Ishikawa (cell line): Measurements from ENCODE around the gene THAP4.

Experiments
- CEBPB ChIP-seq: IDR thresholded peaks from 2 replicates; pipeline ENCODE4 v1.6.1; 2012
- CREB1 ChIP-seq: IDR thresholded peaks from 2 replicates; pipeline ENCODE4 v1.6.1; 2012; ENCODE audit warnings: low read depth
- EGR1 ChIP-seq: IDR thresholded peaks from 2 replicates; pipeline ENCODE4 v1.6.1; 2012
- EP300 ChIP-seq: IDR thresholded peaks from 2 replicates; pipeline ENCODE4 v1.6.1; 2012; ENCODE audit warnings: borderline replicate concordance
- FOXM1 ChIP-seq: IDR thresholded peaks from 2 replicates; pipeline ENCODE4 v1.6.1; 2012; ENCODE audit warnings: low read depth, borderline replicate concordance
- MAX ChIP-seq: IDR thresholded peaks from 2 replicates; pipeline ENCODE4 v1.6.1; 2012
- NFIC ChIP-seq: IDR thresholded peaks from 2 replicates; pipeline ENCODE4 v1.6.1; 2012
- RAD21 ChIP-seq: IDR thresholded peaks from 2 replicates; pipeline ENCODE4 v1.6.1; 2012; ENCODE audit warnings: low read depth
- TAF1 ChIP-seq: IDR thresholded peaks from 2 replicates; pipeline ENCODE4 v1.6.1; 2012; ENCODE audit warnings: low read depth, mild to moderate bottlenecking
- TCF12 ChIP-seq: IDR thresholded peaks from 2 replicates; pipeline ENCODE4 v1.6.1; 2012; ENCODE audit warnings: low read depth
- TEAD4 ChIP-seq: IDR thresholded peaks from 2 replicates; pipeline ENCODE4 v1.6.1; 2012
- YY1 ChIP-seq: IDR thresholded peaks from 2 replicates; pipeline ENCODE4 v1.6.1; 2012; ENCODE audit warnings: low read depth
- ZBTB7A ChIP-seq: IDR thresholded peaks from 2 replicates; pipeline ENCODE4 v1.6.1; 2012; ENCODE audit warnings: low read depth
- TF ChIP-seq, protein P1 (sequence below): IDR thresholded peaks from 2 replicates; pipeline ENCODE4 v1.6.1; 2012; ENCODE audit warnings: low read depth, mild to moderate bottlenecking
- TF ChIP-seq, protein P2 (sequence below): IDR thresholded peaks from 2 replicates; pipeline ENCODE4 v1.6.1; 2012

THAP4 gene

DNA sequence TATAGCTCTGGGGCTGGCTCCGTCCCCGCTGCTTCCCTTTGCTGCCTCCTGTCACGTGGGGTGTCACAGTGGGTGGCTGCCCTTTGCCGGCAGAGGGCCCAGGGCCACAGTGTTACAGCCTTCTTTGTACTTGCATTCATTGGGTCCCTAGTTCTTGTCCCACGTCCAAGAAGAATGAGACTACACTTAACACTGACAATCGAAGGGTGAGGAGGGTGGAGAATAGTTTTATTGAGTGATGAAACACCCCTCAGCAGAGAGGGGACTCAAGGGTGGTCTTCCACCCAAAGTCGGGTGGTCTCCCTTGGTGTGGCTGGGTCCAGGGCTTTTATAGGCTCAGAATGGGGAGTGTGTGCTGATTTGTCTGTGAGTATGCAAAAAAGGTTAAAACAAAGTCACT lies 2.4 kb upstream of the THAP4 start:
- TF ChIP-seq CREB1, result no peak
- TF ChIP-seq, protein P1, sequence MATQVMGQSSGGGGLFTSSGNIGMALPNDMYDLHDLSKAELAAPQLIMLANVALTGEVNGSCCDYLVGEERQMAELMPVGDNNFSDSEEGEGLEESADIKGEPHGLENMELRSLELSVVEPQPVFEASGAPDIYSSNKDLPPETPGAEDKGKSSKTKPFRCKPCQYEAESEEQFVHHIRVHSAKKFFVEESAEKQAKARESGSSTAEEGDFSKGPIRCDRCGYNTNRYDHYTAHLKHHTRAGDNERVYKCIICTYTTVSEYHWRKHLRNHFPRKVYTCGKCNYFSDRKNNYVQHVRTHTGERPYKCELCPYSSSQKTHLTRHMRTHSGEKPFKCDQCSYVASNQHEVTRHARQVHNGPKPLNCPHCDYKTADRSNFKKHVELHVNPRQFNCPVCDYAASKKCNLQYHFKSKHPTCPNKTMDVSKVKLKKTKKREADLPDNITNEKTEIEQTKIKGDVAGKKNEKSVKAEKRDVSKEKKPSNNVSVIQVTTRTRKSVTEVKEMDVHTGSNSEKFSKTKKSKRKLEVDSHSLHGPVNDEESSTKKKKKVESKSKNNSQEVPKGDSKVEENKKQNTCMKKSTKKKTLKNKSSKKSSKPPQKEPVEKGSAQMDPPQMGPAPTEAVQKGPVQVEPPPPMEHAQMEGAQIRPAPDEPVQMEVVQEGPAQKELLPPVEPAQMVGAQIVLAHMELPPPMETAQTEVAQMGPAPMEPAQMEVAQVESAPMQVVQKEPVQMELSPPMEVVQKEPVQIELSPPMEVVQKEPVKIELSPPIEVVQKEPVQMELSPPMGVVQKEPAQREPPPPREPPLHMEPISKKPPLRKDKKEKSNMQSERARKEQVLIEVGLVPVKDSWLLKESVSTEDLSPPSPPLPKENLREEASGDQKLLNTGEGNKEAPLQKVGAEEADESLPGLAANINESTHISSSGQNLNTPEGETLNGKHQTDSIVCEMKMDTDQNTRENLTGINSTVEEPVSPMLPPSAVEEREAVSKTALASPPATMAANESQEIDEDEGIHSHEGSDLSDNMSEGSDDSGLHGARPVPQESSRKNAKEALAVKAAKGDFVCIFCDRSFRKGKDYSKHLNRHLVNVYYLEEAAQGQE, result no peak
- TF ChIP-seq MAX, result no peak
- no peak for TF ChIP-seq ZBTB7A
- TF ChIP-seq NFIC, result no peak
- TF ChIP-seq, protein P2, sequence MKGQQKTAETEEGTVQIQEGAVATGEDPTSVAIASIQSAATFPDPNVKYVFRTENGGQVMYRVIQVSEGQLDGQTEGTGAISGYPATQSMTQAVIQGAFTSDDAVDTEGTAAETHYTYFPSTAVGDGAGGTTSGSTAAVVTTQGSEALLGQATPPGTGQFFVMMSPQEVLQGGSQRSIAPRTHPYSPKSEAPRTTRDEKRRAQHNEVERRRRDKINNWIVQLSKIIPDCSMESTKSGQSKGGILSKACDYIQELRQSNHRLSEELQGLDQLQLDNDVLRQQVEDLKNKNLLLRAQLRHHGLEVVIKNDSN, result no peak
- no peak for TF ChIP-seq EP300
- TF ChIP-seq RAD21, result no peak
- no peak for TF ChIP-seq TAF1
- no peak for TF ChIP-seq EGR1
- no peak for TF ChIP-seq YY1
- TF ChIP-seq TCF12, result no peak
- TF ChIP-seq TEAD4, result no peak
- TF ChIP-seq FOXM1, result no peak
- TF ChIP-seq CEBPB, result no peak

- TF ChIP-seq CREB1 (no peak), EGR1 (no peak), NFIC (no peak), YY1 (no peak), EP300 (no peak), MAX (no peak), FOXM1 (no peak), TAF1 (no peak), RAD21 (no peak), TEAD4 (no peak)
- TF ChIP-seq, protein P1, result no peak
- TF ChIP-seq, protein P2, result no peak
These were observed 2.0 kb upstream of the THAP4 start for GRCh38 chr2:241638940-241639339.

DNA sequence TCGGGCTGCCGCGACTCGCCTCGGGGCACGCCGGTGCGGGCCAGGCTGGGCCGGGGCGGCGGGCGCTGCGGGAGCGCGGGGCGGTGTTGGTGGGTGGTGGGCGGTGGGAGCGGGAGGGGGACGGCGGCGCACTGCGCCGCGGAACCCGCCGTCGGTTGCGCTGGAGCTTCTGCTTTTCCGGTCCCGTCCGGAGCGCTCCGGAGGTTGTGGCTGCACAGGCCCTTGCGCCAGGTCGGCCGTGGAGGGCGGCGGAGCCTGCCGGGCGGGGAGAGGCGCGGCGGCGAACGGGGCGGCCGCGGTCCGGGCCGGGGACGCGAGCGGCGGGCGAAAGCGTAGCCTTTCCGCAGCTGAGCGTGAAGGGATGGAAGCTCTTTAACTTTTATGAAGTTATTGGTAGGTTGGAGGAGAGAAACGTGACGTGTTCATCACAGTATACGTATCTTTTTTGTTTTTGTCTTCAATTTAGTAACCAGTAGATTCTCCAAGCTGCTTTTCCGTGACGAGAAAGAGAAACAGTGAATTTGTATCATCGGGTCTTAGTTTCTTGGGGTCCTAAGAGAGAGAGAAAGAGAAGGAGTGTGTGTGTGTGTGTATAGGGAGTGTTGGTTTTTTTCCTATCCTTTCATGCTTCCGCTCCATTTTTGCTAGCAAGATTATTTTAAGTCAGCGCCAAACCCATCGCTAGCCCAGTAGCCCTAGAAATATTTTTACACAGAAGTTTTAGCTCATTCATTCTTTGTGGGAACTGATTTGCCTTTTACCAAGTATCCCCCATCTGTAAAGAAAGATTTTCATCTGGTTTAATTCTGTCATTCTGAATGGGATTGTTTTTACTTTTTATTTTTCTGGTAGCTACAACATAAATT lies 1.1 kb upstream of the THAP4 start:
- TF ChIP-seq ZBTB7A (no peak), EP300 (no peak), TCF12 (no peak), TEAD4 (no peak), CREB1 (no peak), MAX (no peak), YY1 (no peak), CEBPB (no peak), NFIC (no peak), EGR1 (no peak), FOXM1 (no peak), RAD21 (no peak)
- TF ChIP-seq, protein P2, result no peak
- TF ChIP-seq, protein P1, result no peak
